ENCODE measurements around the gene SIL1.
"Not testable (repeated sequence)": the region's sequence is repeated elsewhere in the genome, so short reads cannot be mapped to it uniquely, and the experiment has no call there.

Gene SIL1

DNA sequence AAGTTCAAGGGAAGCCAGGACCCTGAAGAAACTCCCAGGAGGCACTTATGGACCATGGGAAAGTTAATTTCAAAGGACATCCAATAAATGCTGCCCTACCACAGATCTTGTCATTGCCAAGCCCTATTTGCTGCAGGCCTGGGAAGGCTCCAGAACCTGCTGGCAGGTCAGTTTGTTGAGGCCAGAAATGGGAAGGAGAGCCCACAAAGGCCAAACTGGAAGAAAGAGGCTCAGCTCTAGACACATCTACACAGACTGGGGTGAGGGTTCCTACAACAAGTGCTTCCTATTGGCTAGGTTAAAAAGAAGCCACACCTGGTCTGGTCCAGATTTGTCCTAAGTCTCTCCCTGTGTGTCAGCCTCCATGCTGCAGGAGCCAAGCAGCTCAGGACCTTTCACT is 94.4 kb downstream of the SIL1 start:
- DNase-seq = no peak

GRCh38 chr5:139100825-139101224 is 97.3 kb downstream of the SIL1 start:
- DNase-seq = peak; percentile 42

DNA sequence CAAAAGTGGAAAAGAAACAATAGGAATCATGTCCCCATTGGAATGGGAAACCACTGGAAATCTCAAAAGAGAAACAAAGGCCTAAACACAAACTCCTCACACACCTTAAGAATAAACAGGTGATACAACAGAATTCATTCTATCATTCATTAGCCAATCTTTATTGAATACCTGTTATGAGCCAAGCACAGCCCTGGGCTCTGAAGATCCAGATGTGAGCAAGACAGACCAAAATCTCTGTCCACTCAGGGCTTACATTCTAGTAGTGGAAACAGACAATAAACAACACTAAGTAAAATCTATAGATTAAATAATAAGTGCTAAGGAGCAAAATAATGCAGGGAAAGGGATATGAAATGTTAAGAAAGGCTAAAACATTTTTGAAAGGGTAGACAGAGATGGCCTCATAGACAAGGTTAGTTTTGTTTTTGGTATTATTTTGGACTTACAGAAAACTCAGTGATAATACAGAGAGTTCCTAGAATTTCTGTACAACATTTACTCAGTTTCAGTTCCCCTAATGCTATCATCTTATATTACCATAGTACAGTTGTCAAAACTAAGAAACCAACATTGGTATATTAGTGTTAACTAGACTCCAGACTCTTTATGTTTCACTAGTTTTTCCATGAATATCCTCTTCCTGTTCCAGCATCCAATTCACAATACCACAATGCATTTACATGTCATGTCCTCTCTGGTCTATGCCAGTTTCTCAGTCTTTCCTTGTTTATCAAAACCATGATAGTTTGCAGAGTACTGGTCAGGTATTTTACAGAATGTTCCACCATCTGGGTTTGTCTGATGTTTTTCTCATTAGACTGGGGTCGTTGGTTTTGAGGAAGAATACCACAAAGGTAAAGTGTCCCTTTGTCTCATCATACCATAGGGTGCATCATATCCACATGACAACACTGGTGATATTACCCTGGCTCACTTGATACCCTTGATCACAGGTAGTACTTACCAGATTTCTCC is 103.7 kb downstream of the SIL1 start:
- no peak for DNase-seq

- DNase-seq = no peak
Measured at GRCh38 chr5:139092741-139093343, 105.3 kb downstream of the SIL1 start.

DNA sequence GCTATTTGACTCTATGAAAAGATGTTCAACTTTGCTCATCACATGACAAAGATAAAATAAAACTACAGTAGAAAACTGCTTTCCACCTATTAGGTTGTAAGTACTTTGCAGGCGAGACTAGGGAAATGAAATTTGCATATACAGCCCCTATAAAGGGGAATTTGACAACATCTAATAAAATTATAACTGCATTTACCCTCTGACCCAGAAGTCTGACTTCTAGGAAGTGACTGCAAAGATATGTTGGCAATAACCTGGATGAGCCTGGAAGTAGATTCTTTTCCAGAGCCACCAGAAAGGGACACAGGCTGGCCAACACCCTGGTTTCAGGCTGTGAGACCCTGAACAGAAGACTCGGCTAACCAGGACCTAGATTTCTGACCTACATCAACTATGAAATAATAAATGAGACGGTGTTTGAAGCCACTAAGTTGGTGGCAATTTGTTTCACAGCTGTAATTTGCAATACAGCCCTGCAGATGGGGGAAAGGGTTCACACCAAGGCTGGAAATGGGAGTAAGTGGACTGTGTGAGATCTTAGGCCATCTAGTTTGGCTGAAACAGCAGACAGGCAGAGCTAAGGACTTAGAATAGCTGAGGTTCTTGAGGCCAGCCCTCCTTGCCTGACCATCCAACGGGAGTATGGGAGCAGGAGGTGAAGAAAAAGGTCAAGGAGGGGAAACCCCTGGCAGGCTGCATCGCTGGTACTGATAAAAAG is 106.6 kb downstream of the SIL1 start:
- DNase-seq = no peak

DNA sequence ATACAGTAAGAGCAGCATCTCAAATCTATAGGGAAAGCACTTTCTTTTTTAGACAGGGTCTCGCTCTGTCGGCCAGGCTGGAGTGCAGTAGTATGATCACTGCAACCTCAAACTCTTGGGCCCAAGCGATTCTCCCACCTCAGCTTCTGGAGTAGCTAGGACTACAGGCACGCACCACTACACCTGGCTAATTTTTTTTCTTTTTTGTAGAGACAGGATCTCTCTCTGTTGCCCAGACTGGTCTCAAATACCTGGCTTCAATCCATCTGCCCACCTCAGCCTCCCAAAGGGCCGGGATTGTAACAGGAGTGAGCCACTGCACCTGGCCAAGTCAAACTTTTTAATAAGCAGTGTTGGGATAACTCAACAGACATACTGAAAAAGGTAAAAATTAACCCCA is 107.6 kb downstream of the SIL1 start:
- peak; percentile 34 for DNase-seq

GRCh38 chr5:139088024-139088423 is 110.1 kb downstream of the SIL1 start:
- DNase-seq = no peak

DNA sequence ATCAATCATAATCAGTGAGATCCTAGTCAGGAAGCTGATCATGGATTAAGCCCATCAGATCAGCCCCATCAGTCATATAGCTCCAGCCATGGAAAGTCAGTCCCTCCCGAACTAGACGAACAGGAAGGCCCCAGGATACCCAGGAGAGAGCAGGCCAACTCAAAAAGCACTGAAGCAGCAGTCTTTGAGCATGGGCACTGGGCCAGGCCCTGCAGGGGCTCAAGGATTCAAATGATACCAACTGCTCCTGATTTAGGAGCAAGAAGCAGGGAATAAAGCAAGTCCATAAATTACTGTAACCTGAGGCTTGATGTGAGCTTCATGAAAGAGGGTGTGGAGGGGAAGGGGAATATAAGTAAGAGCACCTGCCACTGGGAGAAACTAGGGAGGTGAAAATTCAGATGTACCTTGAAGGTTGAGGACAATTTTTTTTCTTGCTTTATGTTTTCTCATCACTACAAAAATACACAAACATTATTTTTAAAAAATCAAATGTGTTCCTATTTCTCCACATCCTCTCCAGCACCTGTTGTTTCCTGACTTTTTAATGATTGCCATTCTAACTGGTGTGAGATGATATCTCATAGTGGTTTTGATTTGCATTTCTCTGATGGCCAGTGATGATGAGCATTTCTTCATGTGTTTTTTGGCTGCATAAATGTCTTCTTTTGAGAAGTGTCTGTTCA is 115.2 kb downstream of the SIL1 start:
- peak; percentile 53 for DNase-seq

GRCh38 chr5:139079991-139080610 is 118.1 kb downstream of the SIL1 start:
- DNase-seq = no peak

GRCh38 chr5:139079225-139079990 is 118.8 kb downstream of the SIL1 start:
- no peak for DNase-seq

DNA sequence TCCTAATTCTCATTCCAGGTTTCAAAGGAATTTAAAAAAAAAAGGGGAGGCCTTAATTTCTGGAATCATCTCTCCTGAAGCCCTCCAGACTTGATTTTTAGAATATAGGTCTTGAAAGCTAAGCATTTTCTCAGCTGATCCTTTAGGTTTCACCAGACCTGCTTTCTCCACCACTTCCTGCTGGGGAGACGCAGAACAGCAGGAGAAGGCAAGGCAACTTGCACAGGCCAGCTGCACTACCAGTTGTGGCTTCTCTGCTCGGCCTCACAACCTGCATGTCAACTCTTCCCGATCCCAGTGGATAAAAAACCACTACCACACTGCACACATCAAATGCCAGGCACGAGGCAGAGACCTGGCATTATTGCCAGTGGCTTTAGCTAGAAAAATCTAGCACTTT is 119.8 kb downstream of the SIL1 start:
- no peak for DNase-seq

GRCh38 chr5:139077899-139078298 is 120.3 kb downstream of the SIL1 start:
- DNase-seq = no peak

GRCh38 chr5:139076111-139076510 is 122.1 kb downstream of the SIL1 start:
- DNase-seq = no peak

GRCh38 chr5:139075066-139076050 is 122.8 kb downstream of the SIL1 start:
- DNase-seq = no peak

GRCh38 chr5:139073956-139074355 is 124.2 kb downstream of the SIL1 start:
- DNase-seq = not testable (repeated sequence)

DNA sequence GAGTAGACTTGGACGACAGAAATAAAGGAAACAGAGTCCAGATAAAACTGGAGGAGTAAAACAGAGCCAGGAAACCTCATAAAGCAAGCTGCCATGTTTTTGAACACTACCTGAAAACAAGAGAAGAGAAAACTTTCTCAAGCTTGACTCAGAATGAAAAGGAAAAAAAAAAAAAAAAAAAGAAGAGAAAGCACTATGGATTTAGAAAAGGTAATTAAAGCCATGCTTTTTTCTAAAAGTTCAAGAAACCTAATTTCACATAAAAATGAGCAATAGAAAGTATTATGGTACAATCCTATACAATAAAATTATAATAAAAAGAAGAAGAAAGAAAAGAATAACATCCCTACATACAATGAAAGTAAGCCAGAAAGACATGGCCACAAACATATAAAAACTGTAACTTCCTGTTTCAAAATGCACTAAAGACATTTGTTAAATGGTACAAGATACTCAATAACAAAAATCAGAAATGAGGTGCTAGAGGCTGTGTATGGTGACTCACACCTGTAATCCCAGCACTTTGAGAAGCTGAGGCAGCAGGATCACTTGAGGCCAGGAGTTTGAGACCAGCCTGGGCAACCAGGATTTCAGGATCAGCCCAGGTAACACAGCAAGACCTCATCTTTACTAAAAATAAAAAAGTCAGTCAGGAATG is 129.5 kb downstream of the SIL1 start:
- DNase-seq = no peak

DNA sequence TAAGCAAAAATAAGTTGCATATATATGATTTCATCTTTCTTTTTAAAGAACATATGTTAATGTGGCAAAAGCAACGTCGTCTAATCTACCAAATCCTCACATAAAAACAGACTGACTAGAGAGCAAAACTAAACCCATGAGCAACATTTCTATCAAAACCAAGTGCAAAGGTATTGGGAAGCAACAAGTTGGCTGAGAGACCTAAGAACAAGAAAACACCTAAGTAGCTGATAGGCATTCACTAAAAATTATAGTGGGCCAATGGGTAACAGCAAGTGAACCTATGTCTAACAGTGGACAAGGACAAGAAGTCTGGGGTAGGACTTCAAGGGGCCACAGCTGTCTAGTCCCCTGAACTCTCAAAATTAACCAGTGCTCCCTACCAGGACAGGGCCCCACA is 130.1 kb downstream of the SIL1 start:
- no peak for DNase-seq

- no peak for DNase-seq
Measured at GRCh38 chr5:139065306-139065705, 132.9 kb downstream of the SIL1 start.

GRCh38 chr5:139064613-139065012 is 133.6 kb downstream of the SIL1 start:
- no peak for DNase-seq

- DNase-seq = peak; percentile 14
Measured at GRCh38 chr5:139063664-139064054, 134.5 kb downstream of the SIL1 start.
